ENCODE results near the gene HIVEP3.

Gene HIVEP3

DNA sequence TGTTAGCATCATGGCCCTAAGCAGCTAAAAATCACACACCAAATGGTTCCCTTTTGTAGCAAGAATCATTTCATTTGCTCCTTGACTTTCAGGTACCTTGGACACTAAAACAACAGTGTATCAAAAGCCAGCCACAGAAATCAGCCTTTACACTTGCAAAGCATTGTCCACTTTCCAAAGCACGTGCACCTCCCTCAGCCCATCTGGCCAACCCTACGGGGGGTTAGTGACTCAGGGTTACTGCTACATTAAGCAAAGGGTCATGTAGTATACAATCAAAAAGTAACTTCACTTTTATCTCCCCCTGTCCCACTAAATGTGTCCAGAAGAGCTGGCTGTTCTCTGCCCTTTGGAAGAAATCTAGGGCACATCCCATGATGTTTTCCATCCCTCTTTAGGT, 149.7 kb downstream of the HIVEP3 start:
- no peak for DNase-seq (ENCODE audit: low read depth)
- TF ChIP-seq CTCF (IDR thresholded peaks at IDR 0.05; ENCODE audit: low read depth, low read length, missing control alignments) = no peak
- H3K4me3 ChIP-seq (ENCODE audit: low read depth, low read length) = no peak overlapping the region

GRCh38 chr1:41768583-41768982, 150.1 kb downstream of the HIVEP3 start:
- H3K4me3 ChIP-seq (ENCODE audit: low read depth, low read length) = no peak overlapping the region
- TF ChIP-seq CTCF (IDR thresholded peaks at IDR 0.05; ENCODE audit: low read depth, low read length, missing control alignments) = no peak
- no peak for DNase-seq (ENCODE audit: low read depth)

DNA sequence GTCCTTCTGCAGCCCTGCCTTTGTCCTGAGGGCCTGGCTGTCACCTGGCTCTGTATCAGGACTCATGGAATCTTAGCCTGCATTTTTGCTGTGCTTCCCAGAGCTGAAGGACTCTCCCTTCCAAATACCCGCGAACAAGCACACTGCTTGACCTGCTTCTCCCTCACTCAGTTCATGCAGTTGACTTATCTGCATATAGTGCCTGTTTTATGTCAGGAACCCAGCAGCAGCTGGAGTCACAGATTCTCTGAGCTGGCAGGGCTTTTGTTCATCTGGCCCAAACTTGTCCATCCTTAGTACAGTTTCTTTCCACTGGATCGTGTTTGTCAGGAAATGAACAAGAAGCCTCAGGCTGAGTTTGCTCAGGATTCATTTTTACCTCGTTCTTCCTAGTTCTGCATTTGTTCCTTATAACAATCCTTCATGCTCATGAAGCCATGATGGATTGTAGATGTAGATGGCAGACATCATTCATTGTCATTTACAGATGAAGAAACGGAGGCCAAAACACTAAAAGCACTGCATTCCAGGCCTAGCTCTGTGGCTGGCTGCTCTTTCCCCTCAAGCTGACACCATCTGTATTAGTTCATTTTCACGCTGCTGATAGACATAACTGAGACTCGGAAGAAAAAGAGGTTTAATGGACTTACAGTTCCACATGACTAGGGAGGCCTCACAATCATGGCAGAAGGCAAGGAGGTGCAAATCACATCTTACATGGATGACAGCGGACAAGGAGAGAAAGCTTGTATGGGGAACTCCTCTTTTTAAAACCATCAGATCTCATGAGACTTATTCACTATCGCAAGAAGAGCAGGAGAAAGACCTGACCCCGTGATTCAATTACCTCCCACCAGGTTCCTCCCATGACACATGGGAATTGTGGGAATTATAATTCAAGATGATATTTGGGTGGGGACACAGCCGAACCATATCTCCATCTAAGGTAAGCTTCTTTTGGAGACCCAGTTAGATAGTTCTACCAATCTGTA, 150.9 kb downstream of the HIVEP3 start:
- DNase-seq (ENCODE audit: low read depth) = no peak
- TF ChIP-seq CTCF (IDR thresholded peaks at IDR 0.05; ENCODE audit: low read depth, low read length, missing control alignments) = no peak
- H3K4me3 ChIP-seq (ENCODE audit: low read depth, low read length) = no peak overlapping the region

GRCh38 chr1:41766546-41766945, 152.2 kb downstream of the HIVEP3 start:
- no peak overlapping the region for H3K4me3 ChIP-seq (ENCODE audit: low read depth, low read length)
- no peak for TF ChIP-seq CTCF (IDR thresholded peaks at IDR 0.05; ENCODE audit: low read depth, low read length, missing control alignments)
- no peak for DNase-seq (ENCODE audit: low read depth)

DNA sequence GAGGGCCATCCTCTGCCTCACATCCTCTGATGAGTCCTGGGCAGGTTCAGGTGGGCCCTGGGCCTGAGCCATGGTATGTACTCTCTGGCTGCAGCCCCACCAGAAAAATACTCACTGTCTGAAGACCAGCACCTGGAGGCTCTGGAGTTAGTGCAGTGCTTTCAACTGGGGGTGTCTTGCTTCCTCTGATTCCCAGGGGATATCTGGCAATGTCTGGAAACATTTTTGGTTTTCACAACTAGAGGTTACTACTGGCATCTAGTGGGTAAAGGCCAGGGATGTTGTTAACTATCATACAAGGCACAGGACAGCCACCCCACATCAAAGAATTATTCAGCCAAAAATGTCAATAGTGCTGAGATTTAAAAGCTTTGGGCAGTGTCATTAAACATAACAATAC, 152.7 kb downstream of the HIVEP3 start:
- no peak for TF ChIP-seq CTCF (IDR thresholded peaks at IDR 0.05; ENCODE audit: low read depth, low read length, missing control alignments)
- DNase-seq (ENCODE audit: low read depth) = no peak
- no peak overlapping the region for H3K4me3 ChIP-seq (ENCODE audit: low read depth, low read length)

GRCh38 chr1:41765152-41765551, 153.6 kb downstream of the HIVEP3 start:
- H3K4me3 ChIP-seq (ENCODE audit: low read depth, low read length) = no peak overlapping the region
- no peak for TF ChIP-seq CTCF (IDR thresholded peaks at IDR 0.05; ENCODE audit: low read depth, low read length, missing control alignments)
- DNase-seq (ENCODE audit: low read depth) = no peak

- DNase-seq (ENCODE audit: low read depth) = no peak
These were observed 154.1 kb downstream of the HIVEP3 start for GRCh38 chr1:41764656-41765055.

More at GRCh38 chr1:41764656-41765055, 154.1 kb downstream of the HIVEP3 start:
- H3K4me3 ChIP-seq (ENCODE audit: low read depth, low read length) = no peak overlapping the region
- no peak for TF ChIP-seq CTCF (IDR thresholded peaks at IDR 0.05; ENCODE audit: low read depth, low read length, missing control alignments)

Data from GM12864 (cell line).